LNCAP (cell line): ENCODE results near the gene SCN1B.

Source experiments
- TF ChIP-seq, protein P1 (sequence below): fragments of 450-650 bp; IDR thresholded peaks from 2 replicates; pipeline ENCODE4 v1.5.1; 2017; ENCODE audit warnings: mild to moderate bottlenecking

SCN1B gene

DNA sequence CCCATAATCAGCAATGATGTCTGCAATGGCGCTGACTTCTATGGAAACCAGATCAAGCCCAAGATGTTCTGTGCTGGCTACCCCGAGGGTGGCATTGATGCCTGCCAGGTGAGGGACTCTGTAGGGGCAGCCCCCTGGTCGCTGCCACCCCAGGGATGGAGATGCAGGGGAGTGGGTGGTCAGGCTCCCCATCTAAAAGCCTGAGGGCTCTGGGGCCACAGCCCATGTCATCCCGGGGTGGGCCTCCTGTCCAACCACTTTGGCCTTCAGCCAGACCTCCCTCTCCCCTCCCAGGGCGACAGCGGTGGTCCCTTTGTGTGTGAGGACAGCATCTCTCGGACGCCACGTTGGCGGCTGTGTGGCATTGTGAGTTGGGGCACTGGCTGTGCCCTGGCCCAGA is 35.3 kb downstream of the SCN1B start:
- TF ChIP-seq, protein P1, sequence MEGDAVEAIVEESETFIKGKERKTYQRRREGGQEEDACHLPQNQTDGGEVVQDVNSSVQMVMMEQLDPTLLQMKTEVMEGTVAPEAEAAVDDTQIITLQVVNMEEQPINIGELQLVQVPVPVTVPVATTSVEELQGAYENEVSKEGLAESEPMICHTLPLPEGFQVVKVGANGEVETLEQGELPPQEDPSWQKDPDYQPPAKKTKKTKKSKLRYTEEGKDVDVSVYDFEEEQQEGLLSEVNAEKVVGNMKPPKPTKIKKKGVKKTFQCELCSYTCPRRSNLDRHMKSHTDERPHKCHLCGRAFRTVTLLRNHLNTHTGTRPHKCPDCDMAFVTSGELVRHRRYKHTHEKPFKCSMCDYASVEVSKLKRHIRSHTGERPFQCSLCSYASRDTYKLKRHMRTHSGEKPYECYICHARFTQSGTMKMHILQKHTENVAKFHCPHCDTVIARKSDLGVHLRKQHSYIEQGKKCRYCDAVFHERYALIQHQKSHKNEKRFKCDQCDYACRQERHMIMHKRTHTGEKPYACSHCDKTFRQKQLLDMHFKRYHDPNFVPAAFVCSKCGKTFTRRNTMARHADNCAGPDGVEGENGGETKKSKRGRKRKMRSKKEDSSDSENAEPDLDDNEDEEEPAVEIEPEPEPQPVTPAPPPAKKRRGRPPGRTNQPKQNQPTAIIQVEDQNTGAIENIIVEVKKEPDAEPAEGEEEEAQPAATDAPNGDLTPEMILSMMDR: no peak

DNA sequence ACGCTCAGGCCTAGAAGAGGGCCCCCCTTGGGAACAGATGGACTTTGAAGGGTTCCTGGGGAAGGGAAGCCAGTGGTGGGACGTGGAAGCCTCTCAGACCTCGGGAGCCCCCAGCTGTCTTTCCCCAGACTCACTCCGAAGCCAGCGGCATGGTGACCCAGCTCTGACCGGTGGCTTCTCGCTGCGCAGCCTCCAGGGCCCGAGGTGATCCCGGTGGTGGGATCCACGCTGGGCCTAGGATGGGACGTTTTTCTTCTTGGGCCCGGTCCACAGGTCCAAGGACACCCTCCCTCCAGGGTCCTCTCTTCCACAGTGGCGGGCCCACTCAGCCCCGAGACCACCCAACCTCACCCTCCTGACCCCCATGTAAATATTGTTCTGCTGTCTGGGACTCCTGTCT is 35.9 kb downstream of the SCN1B start:
- TF ChIP-seq, protein P1: no peak

GRCh38 chr19:35066691-35067563 is 36.7 kb downstream of the SCN1B start:
- TF ChIP-seq, protein P1: peak; percentile 92

DNA sequence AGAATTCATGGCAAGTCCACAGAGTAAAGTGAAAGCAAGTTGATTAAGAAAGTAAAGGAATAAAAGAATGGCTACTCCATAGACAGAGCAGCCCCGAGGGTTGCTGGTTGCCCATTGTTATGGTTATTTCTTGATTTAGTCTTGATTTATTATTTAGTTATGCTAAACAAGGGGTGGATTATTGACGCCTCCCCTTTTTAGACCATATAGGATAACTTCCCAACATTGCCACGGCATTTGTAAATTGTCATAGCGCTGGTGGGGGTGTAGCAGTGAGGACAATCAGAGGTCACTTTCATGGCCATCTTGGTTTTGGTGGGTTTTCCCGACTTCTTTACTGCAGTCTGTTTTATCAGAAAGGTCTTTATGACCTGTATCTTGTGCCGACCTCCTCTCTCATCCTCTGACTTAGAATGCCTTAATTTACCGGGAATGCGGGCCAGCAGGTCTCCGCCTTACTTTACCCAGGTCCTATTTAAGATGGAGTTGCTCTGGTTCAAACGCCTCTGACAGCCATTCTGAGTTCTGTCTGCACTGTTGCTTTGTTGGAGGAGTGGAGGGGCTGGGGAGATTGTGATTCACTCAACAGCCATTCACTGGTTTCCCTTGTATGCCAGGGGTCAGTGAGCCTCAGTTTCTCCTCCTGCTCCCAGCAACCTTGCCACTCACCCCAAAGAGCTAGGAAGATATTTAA is 38.8 kb downstream of the SCN1B start:
- TF ChIP-seq, protein P1: no peak

- TF ChIP-seq, protein P1: no peak
These were observed 39.4 kb downstream of the SCN1B start for GRCh38 chr19:35069696-35070095.

GRCh38 chr19:35070471-35070870 is 40.2 kb downstream of the SCN1B start:
- TF ChIP-seq, protein P1: no peak

DNA sequence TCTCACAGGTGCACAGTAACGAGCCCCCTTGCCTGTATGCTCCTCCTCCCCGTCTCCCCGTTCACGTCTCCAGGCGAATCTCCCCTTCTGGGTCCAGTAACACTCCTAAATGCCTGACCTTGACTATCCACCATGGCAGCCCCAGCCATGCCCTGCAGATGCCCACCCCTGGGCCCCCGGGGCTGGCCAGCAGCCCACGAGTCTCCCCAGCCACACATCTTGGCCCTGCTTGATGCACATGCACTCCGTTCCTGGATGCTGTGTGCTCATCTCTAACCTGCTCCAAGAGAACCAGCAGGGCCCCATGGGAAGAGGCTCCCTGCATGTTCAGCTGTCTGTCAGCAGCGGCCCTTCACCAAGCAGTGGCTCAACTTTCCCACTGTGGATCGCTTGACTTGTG is 43.2 kb downstream of the SCN1B start:
- TF ChIP-seq, protein P1: no peak
